HG03159 (cell line): ENCODE measurements around the gene ADGRL2.

ENCODE experiments used
- ATAC-seq: cut with Tn5 transposase; IDR thresholded peaks from one replicate; pipeline ENCODE4 v1.9.1; 2021; ENCODE audit warnings: mild to moderate bottlenecking, moderate library complexity; ENCODE audit not compliant: unreplicated experiment

ADGRL2 gene

GRCh38 chr1:81976539-81976938 lies 175.8 kb downstream of the ADGRL2 start:
- ATAC-seq = no peak

GRCh38 chr1:81978945-81979344 lies 178.2 kb downstream of the ADGRL2 start:
- ATAC-seq = no peak

- no peak for ATAC-seq
These were observed 181.8 kb downstream of the ADGRL2 start for GRCh38 chr1:81982523-81982922.

GRCh38 chr1:81989524-81989923 lies 188.8 kb downstream of the ADGRL2 start:
- no peak for ATAC-seq

GRCh38 chr1:81990241-81990640 lies 189.5 kb downstream of the ADGRL2 start:
- no peak for ATAC-seq

- ATAC-seq = no peak
These were observed 197.4 kb downstream of the ADGRL2 start for GRCh38 chr1:81998165-81998564.

GRCh38 chr1:81999364-81999763 lies 198.6 kb downstream of the ADGRL2 start:
- no peak for ATAC-seq

GRCh38 chr1:82000221-82000620 lies 199.5 kb downstream of the ADGRL2 start:
- ATAC-seq = no peak

GRCh38 chr1:82001345-82001744 lies 200.6 kb downstream of the ADGRL2 start:
- no peak for ATAC-seq

- ATAC-seq = no peak
These were observed 207.1 kb downstream of the ADGRL2 start for GRCh38 chr1:82007804-82008203.

GRCh38 chr1:82013702-82014101 lies 213.0 kb downstream of the ADGRL2 start:
- no peak for ATAC-seq

GRCh38 chr1:82015444-82015843 lies 214.7 kb downstream of the ADGRL2 start:
- no peak for ATAC-seq

GRCh38 chr1:82018319-82018718 lies 217.6 kb downstream of the ADGRL2 start:
- ATAC-seq = no peak

GRCh38 chr1:82019508-82019907 lies 218.8 kb downstream of the ADGRL2 start:
- no peak for ATAC-seq

GRCh38 chr1:82030830-82031229 lies 230.1 kb downstream of the ADGRL2 start:
- ATAC-seq = no peak

- no peak for ATAC-seq
These were observed 231.3 kb downstream of the ADGRL2 start for GRCh38 chr1:82032068-82032467.

GRCh38 chr1:82034812-82035211 lies 234.1 kb downstream of the ADGRL2 start:
- no peak for ATAC-seq
